Activated effector memory CD4-positive, alpha-beta T cell treated with Interleukin-2 at 50 U/mL for 16 hours (primary cell): ENCODE results near the gene PIGR.

Source experiments
- DNase-seq: peaks from one replicate; pipeline ENCODE4 v3.0.0-alpha.2; 2020

Gene PIGR

GRCh38 chr1:206885341-206886060 is 60.8 kb downstream of the PIGR start:
- DNase-seq, result no peak

GRCh38 chr1:206883876-206884275 is 62.4 kb downstream of the PIGR start:
- DNase-seq, result no peak

- DNase-seq, result no peak
Observed at GRCh38 chr1:206883160-206883559, 63.1 kb downstream of the PIGR start.

GRCh38 chr1:206882555-206882954 is 63.7 kb downstream of the PIGR start:
- no peak for DNase-seq

- DNase-seq, result no peak
Observed at GRCh38 chr1:206880314-206880713, 66.0 kb downstream of the PIGR start.
